ENCODE data around the gene ING3. TPM values are rescaled to one million over a fixed set of nuclear protein-coding genes. Genes with fewer than 3 reads are reported as not detected.

ING3 gene
- total RNA-seq, 1 experiment from 2014 or later = 12.6 TPM

- DNase-seq (ENCODE audit: low spot score) = no peak
- TF ChIP-seq, protein P1, sequence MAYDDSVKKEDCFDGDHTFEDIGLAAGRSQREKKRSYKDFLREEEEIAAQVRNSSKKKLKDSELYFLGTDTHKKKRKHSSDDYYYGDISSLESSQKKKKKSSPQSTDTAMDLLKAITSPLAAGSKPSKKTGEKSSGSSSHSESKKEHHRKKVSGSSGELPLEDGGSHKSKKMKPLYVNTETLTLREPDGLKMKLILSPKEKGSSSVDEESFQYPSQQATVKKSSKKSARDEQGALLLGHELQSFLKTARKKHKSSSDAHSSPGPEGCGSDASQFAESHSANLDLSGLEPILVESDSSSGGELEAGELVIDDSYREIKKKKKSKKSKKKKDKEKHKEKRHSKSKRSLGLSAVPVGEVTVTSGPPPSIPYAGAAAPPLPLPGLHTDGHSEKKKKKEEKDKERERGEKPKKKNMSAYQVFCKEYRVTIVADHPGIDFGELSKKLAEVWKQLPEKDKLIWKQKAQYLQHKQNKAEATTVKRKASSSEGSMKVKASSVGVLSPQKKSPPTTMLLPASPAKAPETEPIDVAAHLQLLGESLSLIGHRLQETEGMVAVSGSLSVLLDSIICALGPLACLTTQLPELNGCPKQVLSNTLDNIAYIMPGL (CRISPR knock-in tag; IDR thresholded peaks at IDR 0.05) = no peak
- Mint-ChIP-seq H3K36me3 (no peaks in the 10 kb centered on the region), H3K9me3 (peaks cover 4% of the 10 kb centered on the region), H3K27me3 (ENCODE audit: low read depth) (no peaks in the 10 kb centered on the region), H3K4me1 (peaks cover 20% of the 10 kb centered on the region), H3K27ac (no peak overlapping the region), H3K4me3 (no peak overlapping the region)
- POLR2A ChIA-PET = no interaction called here
- CTCF ChIA-PET = no interaction called here
- no peak for ATAC-seq
Measured at GRCh38 chr7:121002048-121002756, 51.6 kb downstream of the ING3 start.

GRCh38 chr7:121002757-121003200, 52.2 kb downstream of the ING3 start:
- peaks cover 23% of the 10 kb centered on the region for H3K4me1 Mint-ChIP-seq
- no peak overlapping the region for H3K4me3 Mint-ChIP-seq
- DNase-seq (ENCODE audit: low spot score) = no peak
- H3K27me3 Mint-ChIP-seq (ENCODE audit: low read depth) = no peaks in the 10 kb centered on the region
- no peaks in the 10 kb centered on the region for H3K36me3 Mint-ChIP-seq
- TF ChIP-seq GRHL2 (CRISPR knock-in tag; IDR thresholded peaks at IDR 0.05; ENCODE audit: insufficient replicate concordance, severe bottlenecking) (no peak), ZNF425 (CRISPR knock-in tag; conservative IDR thresholded peaks at IDR 0.05) (no peak), ZNF138 (CRISPR knock-in tag; conservative IDR thresholded peaks at IDR 0.05) (no peak), SMAD4 (CRISPR knock-in tag; IDR thresholded peaks at IDR 0.05) (no peak), TP53 (CRISPR knock-in tag; IDR thresholded peaks at IDR 0.05) (no peak), TCF7 (CRISPR knock-in tag; IDR thresholded peaks at IDR 0.05; ENCODE audit: low read depth) (no peak), FOXP1 (CRISPR knock-in tag; IDR thresholded peaks at IDR 0.05; ENCODE audit: borderline replicate concordance) (no peak), NFATC4 (CRISPR knock-in tag; IDR thresholded peaks at IDR 0.05) (no peak), EMX1 (CRISPR knock-in tag; IDR thresholded peaks at IDR 0.05) (no peak), PRRX2 (CRISPR knock-in tag; IDR thresholded peaks at IDR 0.05) (no peak), CREM (CRISPR knock-in tag; IDR thresholded peaks at IDR 0.05) (no peak), ATF1 (CRISPR knock-in tag; IDR thresholded peaks at IDR 0.05) (no peak)
- TF ChIP-seq, protein P2, sequence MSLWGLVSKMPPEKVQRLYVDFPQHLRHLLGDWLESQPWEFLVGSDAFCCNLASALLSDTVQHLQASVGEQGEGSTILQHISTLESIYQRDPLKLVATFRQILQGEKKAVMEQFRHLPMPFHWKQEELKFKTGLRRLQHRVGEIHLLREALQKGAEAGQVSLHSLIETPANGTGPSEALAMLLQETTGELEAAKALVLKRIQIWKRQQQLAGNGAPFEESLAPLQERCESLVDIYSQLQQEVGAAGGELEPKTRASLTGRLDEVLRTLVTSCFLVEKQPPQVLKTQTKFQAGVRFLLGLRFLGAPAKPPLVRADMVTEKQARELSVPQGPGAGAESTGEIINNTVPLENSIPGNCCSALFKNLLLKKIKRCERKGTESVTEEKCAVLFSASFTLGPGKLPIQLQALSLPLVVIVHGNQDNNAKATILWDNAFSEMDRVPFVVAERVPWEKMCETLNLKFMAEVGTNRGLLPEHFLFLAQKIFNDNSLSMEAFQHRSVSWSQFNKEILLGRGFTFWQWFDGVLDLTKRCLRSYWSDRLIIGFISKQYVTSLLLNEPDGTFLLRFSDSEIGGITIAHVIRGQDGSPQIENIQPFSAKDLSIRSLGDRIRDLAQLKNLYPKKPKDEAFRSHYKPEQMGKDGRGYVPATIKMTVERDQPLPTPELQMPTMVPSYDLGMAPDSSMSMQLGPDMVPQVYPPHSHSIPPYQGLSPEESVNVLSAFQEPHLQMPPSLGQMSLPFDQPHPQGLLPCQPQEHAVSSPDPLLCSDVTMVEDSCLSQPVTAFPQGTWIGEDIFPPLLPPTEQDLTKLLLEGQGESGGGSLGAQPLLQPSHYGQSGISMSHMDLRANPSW (CRISPR knock-in tag; conservative IDR thresholded peaks at IDR 0.05; ENCODE audit: low read depth) = no peak
- TF ChIP-seq, protein P3, sequence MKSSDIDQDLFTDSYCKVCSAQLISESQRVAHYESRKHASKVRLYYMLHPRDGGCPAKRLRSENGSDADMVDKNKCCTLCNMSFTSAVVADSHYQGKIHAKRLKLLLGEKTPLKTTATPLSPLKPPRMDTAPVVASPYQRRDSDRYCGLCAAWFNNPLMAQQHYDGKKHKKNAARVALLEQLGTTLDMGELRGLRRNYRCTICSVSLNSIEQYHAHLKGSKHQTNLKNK (CRISPR knock-in tag; IDR thresholded peaks at IDR 0.05) = no peak
- POLR2A ChIA-PET = no interaction called here
- CTCF ChIA-PET = no interaction called here
- ATAC-seq = no peak
- H3K9me3 Mint-ChIP-seq = peaks cover 4% of the 10 kb centered on the region
- H3K27ac Mint-ChIP-seq = no peak overlapping the region
